Measurements from ENCODE around the gene GPC2. TPM values are rescaled to one million over a fixed set of nuclear protein-coding genes. Genes with fewer than 3 reads are reported as not detected.

GPC2 gene
- total and polyA plus RNA-seq, 7 donors, result 0.41 to 5.3 (median 0.71) TPM; not detected in 2

- no peaks in the 10 kb centered on the region for H3K9me3 ChIP-seq
- H3K27me3 ChIP-seq, result no peaks in the 10 kb centered on the region
- intact Hi-C loops (cut with DNase I), result no loop called here
- peaks cover 0 to 28% (median 16%) of the 10 kb centered on the region in 4 donors for H3K4me1 ChIP-seq
- H3K36me3 ChIP-seq, result peaks cover 0 to 19% (median 11%) of the 10 kb centered on the region in 4 donors
- H3K4me3 ChIP-seq, result no peak overlapping the region
- no peak for DNase-seq
- TF ChIP-seq POLR2AphosphoS5 (IDR thresholded peaks at IDR 0.05), result no peak
- TF ChIP-seq EP300 (IDR thresholded peaks at IDR 0.05), result no peak
- TF ChIP-seq, protein P1, sequence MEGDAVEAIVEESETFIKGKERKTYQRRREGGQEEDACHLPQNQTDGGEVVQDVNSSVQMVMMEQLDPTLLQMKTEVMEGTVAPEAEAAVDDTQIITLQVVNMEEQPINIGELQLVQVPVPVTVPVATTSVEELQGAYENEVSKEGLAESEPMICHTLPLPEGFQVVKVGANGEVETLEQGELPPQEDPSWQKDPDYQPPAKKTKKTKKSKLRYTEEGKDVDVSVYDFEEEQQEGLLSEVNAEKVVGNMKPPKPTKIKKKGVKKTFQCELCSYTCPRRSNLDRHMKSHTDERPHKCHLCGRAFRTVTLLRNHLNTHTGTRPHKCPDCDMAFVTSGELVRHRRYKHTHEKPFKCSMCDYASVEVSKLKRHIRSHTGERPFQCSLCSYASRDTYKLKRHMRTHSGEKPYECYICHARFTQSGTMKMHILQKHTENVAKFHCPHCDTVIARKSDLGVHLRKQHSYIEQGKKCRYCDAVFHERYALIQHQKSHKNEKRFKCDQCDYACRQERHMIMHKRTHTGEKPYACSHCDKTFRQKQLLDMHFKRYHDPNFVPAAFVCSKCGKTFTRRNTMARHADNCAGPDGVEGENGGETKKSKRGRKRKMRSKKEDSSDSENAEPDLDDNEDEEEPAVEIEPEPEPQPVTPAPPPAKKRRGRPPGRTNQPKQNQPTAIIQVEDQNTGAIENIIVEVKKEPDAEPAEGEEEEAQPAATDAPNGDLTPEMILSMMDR (IDR thresholded peaks at IDR 0.05), result no peak
- TF ChIP-seq POLR2A (IDR thresholded peaks at IDR 0.05), result no peak
- H3K27ac ChIP-seq, result no peak overlapping the region
- WGBS, 2 donors, result 93 to 94% methylated on average over 18 of the region's 18 CpGs
Observed at GRCh38 chr7:100160067-100160466, 17.1 kb downstream of the GPC2 start.

DNA sequence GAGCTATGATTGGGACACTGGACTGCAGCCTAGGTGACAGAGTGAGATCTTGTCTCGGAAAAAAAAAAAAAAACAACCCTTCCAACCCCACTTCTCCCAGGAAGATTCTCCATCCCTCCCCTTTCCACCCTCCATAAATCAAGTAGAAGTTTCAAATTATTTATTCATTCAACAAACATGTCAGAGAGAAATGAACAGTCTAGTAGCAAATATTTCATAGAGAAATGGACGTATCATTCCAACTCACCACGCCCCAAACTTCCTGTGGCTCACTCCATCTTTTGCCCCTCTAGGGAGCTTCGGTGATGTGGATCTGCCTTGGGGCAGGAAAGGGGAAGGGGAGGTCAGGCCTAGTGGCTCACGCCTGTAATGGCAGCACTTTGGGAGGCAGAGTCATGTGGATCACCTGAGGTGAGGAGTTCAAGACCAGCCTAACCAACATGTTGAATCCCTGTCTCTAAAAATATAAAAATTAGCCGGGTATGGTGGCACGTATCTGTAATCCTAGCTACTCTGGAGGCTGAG lies 18.0 kb downstream of the GPC2 start:
- Histone ChIP-seq H3K4me1 (peaks cover 0 to 28% (median 16%) of the 10 kb centered on the region in 4 donors), H3K9me3 (no peaks in the 10 kb centered on the region), H3K27me3 (no peaks in the 10 kb centered on the region), H3K4me3 (peak overlapping the region; percentile 71 to 96 (median 80)), H3K27ac (peak overlapping the region; percentile 83 to 85 (median 85)), H3K36me3 (peaks cover 0 to 28% (median 15%) of the 10 kb centered on the region in 4 donors)
- no peak for DNase-seq
- 68% methylated on average over 7 of the region's 7 CpGs for WGBS, 2 donors
- intact Hi-C loops (cut with DNase I), result no loop called here
- TF ChIP-seq POLR2A (IDR thresholded peaks at IDR 0.05) (no peak), EP300 (IDR thresholded peaks at IDR 0.05) (no peak), POLR2AphosphoS5 (IDR thresholded peaks at IDR 0.05) (no peak)
- TF ChIP-seq, protein P1 (IDR thresholded peaks at IDR 0.05), result peak in 1 of 4 experiments; percentile 13

DNA sequence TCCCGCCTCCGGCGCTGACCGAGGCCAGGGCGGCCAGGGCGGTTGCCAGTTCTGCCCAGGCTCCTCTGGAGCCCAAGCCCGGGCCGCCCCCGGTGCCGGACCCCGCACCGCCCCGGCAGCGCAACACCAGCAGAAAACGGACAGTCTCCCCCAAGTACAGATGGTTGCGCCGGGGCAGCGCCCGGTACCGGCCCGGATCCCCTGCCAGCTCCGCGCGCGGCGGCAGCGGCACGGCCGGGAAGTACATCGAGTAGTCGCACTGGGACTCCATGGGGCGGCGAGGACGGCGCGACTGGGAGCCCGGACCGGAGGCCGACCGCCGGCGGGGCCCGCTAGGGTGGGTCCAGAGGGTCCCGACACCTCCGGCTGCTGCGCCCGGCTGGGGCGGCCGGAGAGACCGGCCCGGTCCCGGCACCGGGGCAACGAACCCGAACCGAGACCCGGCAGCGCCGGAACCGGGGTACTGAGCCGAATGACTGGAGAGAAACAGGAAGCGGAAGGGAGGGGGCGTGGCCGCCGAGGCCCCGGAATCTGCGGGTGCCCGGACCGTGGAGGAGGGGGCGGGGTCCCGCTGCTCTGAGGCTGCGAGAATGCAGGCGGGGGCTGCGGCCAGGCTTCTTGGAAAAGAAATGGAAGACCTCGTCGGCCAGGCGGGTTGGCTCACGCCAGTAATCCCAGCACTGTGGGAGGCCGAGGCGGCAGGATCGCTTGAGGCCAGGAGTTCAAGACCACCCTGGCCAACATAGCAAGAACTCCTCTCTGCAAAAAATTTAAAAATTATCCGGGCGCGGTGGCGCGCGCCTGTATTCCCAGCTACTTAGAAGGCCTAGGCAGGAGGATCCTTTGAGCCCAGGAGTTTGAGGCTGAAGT lies 18.7 kb downstream of the GPC2 start, which contains the start of gene TRAPPC14:
Gene TRAPPC14, minus strand, starts transcription at position 495 of the 870 bp plus-strand sequence. Its CDS starts 224 bp downstream, at position 271.
- intact Hi-C loops (cut with DNase I), result no loop called here
- Histone ChIP-seq H3K27ac (peak within 1 kb of the TSS; percentile 83 to 85 (median 85)), H3K9me3 (no peaks in the 10 kb centered on the region), H3K27me3 (no peaks in the 10 kb centered on the region), H3K4me3 (peak within 1 kb of the TSS; percentile 71 to 96 (median 80)), H3K36me3 (peaks cover 0 to 35% (median 18%) of the 10 kb centered on the region in 4 donors), H3K4me1 (peaks cover 0 to 28% (median 16%) of the 10 kb centered on the region in 4 donors)
- peak; percentile 94 for DNase-seq
- TF ChIP-seq, protein P1 (IDR thresholded peaks at IDR 0.05), result no peak
- no peak for TF ChIP-seq EP300 (IDR thresholded peaks at IDR 0.05)
- peak; percentile 23 to 42 for TF ChIP-seq POLR2A (IDR thresholded peaks at IDR 0.05)
- peak; percentile 49 to 80 (median 71) for TF ChIP-seq POLR2AphosphoS5 (IDR thresholded peaks at IDR 0.05)
- 1% methylated on average over 87 of the region's 87 CpGs for WGBS, 2 donors

- intact Hi-C loops (cut with DNase I), result no loop called here
- peak overlapping the region; percentile 71 to 96 (median 80) for H3K4me3 ChIP-seq
- H3K9me3 ChIP-seq, result no peaks in the 10 kb centered on the region
- H3K27ac ChIP-seq, result peak overlapping the region; percentile 83 to 85 (median 85)
- H3K27me3 ChIP-seq, result no peaks in the 10 kb centered on the region
- TF ChIP-seq POLR2A (IDR thresholded peaks at IDR 0.05), result no peak
- TF ChIP-seq POLR2AphosphoS5 (IDR thresholded peaks at IDR 0.05), result peak in 1 of 4 donors; percentile 23
- TF ChIP-seq, protein P1 (IDR thresholded peaks at IDR 0.05), result no peak
- no peak for TF ChIP-seq EP300 (IDR thresholded peaks at IDR 0.05)
- DNase-seq, result peak; percentile 74
- WGBS, 2 donors, result 21 to 30% methylated on average over 32 of the region's 32 CpGs
- H3K4me1 ChIP-seq, result peaks cover 0 to 28% (median 16%) of the 10 kb centered on the region in 4 donors
- H3K36me3 ChIP-seq, result peaks cover 0 to 39% (median 22%) of the 10 kb centered on the region in 4 donors
Observed at GRCh38 chr7:100157334-100158228, 19.6 kb downstream of the GPC2 start.
